ENCODE data around the gene KCTD17.

The KCTD17 gene

GRCh38 chr22:37021710-37022482 is 29.6 kb upstream of the KCTD17 start:
- Histone ChIP-seq H3K9me3 (ENCODE audit: insufficient read depth, low read depth, low read length) (no peaks in the 10 kb centered on the region), H3K4me1 (ENCODE audit: insufficient read depth, low read length, poor library complexity, severe bottlenecking) (peaks cover 29% of the 10 kb centered on the region), H3K9ac (ENCODE audit: low read depth, low read length, poor library complexity, severe bottlenecking) (peak overlapping the region; percentile 4), H3K36me3 (ENCODE audit: insufficient read depth, low read length) (no peaks in the 10 kb centered on the region; the same call in 1 of the 2 replicates), H2AFZ (ENCODE audit: low read length) (no peak overlapping the region), H3K9me2 (replicated peaks; ENCODE audit: low read depth, low read length) (no peaks in the 10 kb centered on the region), H3F3A (ENCODE audit: low read depth) (no peaks in the 10 kb centered on the region), H3K27me3 (ENCODE audit: insufficient read depth, low read length, poor library complexity, severe bottlenecking) (peaks cover 5% of the 10 kb centered on the region), H4K20me1 (ENCODE audit: insufficient read depth, low read length, poor library complexity, severe bottlenecking) (peaks cover 29% of the 10 kb centered on the region), H3K4me2 (ENCODE audit: low read depth, low read length, poor library complexity, severe bottlenecking) (peak overlapping the region; percentile 66), H3K79me2 (ENCODE audit: insufficient read depth, low read length) (peaks cover 76% of the 10 kb centered on the region), H3K4me3 (ENCODE audit: low read length, poor library complexity, severe bottlenecking) (peak overlapping the region; percentile 59)
- peak; percentile 95 for TF ChIP-seq CTCF (conservative IDR thresholded peaks at IDR 0.05; ENCODE audit: low read length)
- TF ChIP-seq EZH2phosphoT487 (IDR thresholded peaks at IDR 0.05; ENCODE audit: borderline replicate concordance): no peak

GRCh38 chr22:37022483-37023337 is 28.8 kb upstream of the KCTD17 start:
- Histone ChIP-seq H3K9ac (ENCODE audit: low read depth, low read length, poor library complexity, severe bottlenecking) (peak overlapping the region; percentile 4), H3K4me1 (ENCODE audit: insufficient read depth, low read length, poor library complexity, severe bottlenecking) (peaks cover 21% of the 10 kb centered on the region), H3F3A (ENCODE audit: low read depth) (no peaks in the 10 kb centered on the region), H3K4me3 (ENCODE audit: low read length, poor library complexity, severe bottlenecking) (peak overlapping the region; percentile 10), H2AFZ (ENCODE audit: low read length) (no peak overlapping the region), H3K36me3 (ENCODE audit: insufficient read depth, low read length) (peaks cover 6% of the 10 kb centered on the region; the same call in 1 of the 2 replicates), H4K20me1 (ENCODE audit: insufficient read depth, low read length, poor library complexity, severe bottlenecking) (peaks cover 26% of the 10 kb centered on the region), H3K4me2 (ENCODE audit: low read depth, low read length, poor library complexity, severe bottlenecking) (peak overlapping the region; percentile 66), H3K9me3 (ENCODE audit: insufficient read depth, low read depth, low read length) (no peaks in the 10 kb centered on the region), H3K27me3 (ENCODE audit: insufficient read depth, low read length, poor library complexity, severe bottlenecking) (peaks cover 5% of the 10 kb centered on the region), H3K9me2 (replicated peaks; ENCODE audit: low read depth, low read length) (no peaks in the 10 kb centered on the region), H3K79me2 (ENCODE audit: insufficient read depth, low read length) (peaks cover 68% of the 10 kb centered on the region)
- no peak for TF ChIP-seq EZH2phosphoT487 (IDR thresholded peaks at IDR 0.05; ENCODE audit: borderline replicate concordance)
- TF ChIP-seq CTCF (conservative IDR thresholded peaks at IDR 0.05; ENCODE audit: low read length): no peak

DNA sequence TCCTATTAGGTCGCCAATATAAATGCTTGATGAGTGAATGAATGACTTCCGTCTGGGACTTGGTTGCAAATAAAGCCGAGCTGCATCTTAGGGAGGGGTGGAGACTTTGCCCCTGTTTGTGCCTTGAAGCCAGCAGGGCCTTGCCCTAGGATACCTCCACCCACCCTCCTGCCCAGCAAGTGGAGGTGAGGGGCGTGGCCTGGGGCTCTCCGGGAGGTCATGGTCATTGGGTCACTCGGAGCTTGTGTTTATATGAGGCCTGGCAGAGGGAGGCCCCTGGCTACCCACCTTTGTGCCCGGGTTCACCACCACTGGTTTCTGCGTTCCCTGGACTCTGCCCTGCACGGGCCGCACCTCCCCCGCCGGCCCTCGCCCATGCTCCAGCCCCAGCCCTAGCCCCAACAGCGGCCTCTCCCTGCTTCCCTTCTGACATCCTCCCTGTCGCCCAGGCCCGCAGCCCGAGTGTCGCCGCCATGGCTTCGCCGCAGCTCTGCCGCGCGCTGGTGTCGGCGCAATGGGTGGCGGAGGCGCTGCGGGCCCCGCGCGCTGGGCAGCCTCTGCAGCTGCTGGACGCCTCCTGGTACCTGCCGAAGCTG is 27.7 kb upstream of the KCTD17 start:
- peaks cover 18% of the 10 kb centered on the region for H4K20me1 ChIP-seq (ENCODE audit: insufficient read depth, low read length, poor library complexity, severe bottlenecking)
- peaks cover 56% of the 10 kb centered on the region for H3K79me2 ChIP-seq (ENCODE audit: insufficient read depth, low read length)
- no peak overlapping the region for H3K4me3 ChIP-seq (ENCODE audit: low read length, poor library complexity, severe bottlenecking)

More for the DNA sequence above, 27.7 kb upstream of the KCTD17 start:
- Histone ChIP-seq H3K9ac (ENCODE audit: low read depth, low read length, poor library complexity, severe bottlenecking) (no peak overlapping the region), H3K4me1 (ENCODE audit: insufficient read depth, low read length, poor library complexity, severe bottlenecking) (peaks cover 12% of the 10 kb centered on the region), H3K27me3 (ENCODE audit: insufficient read depth, low read length, poor library complexity, severe bottlenecking) (peaks cover 5% of the 10 kb centered on the region), H2AFZ (ENCODE audit: low read length) (no peak overlapping the region), H3F3A (ENCODE audit: low read depth) (no peaks in the 10 kb centered on the region), H3K9me2 (replicated peaks; ENCODE audit: low read depth, low read length) (no peaks in the 10 kb centered on the region), H3K36me3 (ENCODE audit: insufficient read depth, low read length) (peaks cover 10% of the 10 kb centered on the region; the same call in 1 of the 2 replicates), H3K9me3 (ENCODE audit: insufficient read depth, low read depth, low read length) (no peaks in the 10 kb centered on the region), H3K4me2 (ENCODE audit: low read depth, low read length, poor library complexity, severe bottlenecking) (no peak overlapping the region)
- TF ChIP-seq CTCF (conservative IDR thresholded peaks at IDR 0.05; ENCODE audit: low read length) (no peak), EZH2phosphoT487 (IDR thresholded peaks at IDR 0.05; ENCODE audit: borderline replicate concordance) (no peak)

All from Loucy (cell line).